OCI-LY1 (cell line): ENCODE measurements around the gene TTC28.

Experiments used
- EZH2 ChIP-seq: fragments of 200-600 bp; sonication (generic), shearing (Covaris generic); IDR thresholded peaks from 2 replicates; pipeline ENCODE4 v1.8.0; 2017; ENCODE audit warnings: borderline replicate concordance, mixed run types, mild to moderate bottlenecking, antibody characterized with exemption, low read length, moderate library complexity, mixed read lengths
- TF ChIP-seq, protein P1 (sequence below): fragments of 200-600 bp; sonication (generic), shearing (Covaris generic); IDR thresholded peaks from 2 replicates; pipeline ENCODE4 v1.5.1; 2017; ENCODE audit warnings: mild to moderate bottlenecking, antibody characterized with exemption, low read length, moderate library complexity, mixed read lengths

DNA sequence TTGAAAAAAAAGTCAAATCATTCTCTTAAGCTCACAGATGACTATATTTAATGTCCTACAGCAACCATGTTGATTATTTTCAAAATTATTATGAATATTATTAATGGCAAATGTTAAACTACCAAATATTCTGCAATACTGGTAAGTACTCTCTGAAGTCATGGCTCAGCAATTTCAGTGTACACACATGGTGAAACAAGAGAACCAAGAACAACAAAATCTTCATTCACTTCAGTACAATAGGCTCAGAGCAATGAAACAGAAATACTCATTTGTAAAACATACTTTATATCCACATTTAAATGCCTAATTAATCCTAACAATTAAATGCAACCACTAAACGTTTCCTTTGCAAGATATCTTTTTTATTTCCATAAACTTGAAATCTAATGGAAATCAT is 347.2 kb downstream of the TTC28 start:
- TF ChIP-seq, protein P1, sequence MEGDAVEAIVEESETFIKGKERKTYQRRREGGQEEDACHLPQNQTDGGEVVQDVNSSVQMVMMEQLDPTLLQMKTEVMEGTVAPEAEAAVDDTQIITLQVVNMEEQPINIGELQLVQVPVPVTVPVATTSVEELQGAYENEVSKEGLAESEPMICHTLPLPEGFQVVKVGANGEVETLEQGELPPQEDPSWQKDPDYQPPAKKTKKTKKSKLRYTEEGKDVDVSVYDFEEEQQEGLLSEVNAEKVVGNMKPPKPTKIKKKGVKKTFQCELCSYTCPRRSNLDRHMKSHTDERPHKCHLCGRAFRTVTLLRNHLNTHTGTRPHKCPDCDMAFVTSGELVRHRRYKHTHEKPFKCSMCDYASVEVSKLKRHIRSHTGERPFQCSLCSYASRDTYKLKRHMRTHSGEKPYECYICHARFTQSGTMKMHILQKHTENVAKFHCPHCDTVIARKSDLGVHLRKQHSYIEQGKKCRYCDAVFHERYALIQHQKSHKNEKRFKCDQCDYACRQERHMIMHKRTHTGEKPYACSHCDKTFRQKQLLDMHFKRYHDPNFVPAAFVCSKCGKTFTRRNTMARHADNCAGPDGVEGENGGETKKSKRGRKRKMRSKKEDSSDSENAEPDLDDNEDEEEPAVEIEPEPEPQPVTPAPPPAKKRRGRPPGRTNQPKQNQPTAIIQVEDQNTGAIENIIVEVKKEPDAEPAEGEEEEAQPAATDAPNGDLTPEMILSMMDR: no peak
- no peak for TF ChIP-seq EZH2
